ENCODE data around the gene NEK7. TPM values are rescaled to one million over a fixed set of nuclear protein-coding genes. Genes with fewer than 3 reads are reported as not detected.

NEK7 gene
- total RNA-seq, 4 donors from 2014 or later, result 123 to 219 (median 141) TPM

DNA sequence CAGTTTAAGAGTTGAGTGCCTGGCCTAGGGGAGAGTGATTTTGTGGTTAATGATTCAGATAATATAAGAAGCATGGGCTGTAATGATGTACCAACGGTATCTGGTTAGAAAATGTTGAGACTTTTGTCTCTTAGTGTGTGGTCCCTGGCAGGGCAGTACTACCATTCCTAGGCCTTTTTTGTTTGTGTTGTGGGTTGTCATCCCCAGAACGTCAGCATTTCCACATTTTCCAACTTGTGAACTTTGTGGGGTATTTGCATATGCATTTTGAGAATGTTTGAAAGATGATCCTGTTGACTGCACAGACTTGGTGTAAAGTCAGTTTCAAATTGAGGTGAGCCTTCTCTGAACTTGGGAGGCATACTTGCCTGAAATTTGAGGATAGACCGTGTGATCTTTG, 11.4 kb downstream of the NEK7 start:
- Histone ChIP-seq H3K27ac (no peak overlapping the region), H3K9me3 (no peaks in the 10 kb centered on the region), H3K36me3 (no peaks in the 10 kb centered on the region), H3K4me1 (peaks cover 0 to 79% (median 43%) of the 10 kb centered on the region in 4 donors), H3K4me3 (no peak overlapping the region), H3K27me3 (no peaks in the 10 kb centered on the region)
- TF ChIP-seq POLR2A (IDR thresholded peaks at IDR 0.05), result no peak
- TF ChIP-seq EP300 (IDR thresholded peaks at IDR 0.05), result no peak
- TF ChIP-seq, protein P1, sequence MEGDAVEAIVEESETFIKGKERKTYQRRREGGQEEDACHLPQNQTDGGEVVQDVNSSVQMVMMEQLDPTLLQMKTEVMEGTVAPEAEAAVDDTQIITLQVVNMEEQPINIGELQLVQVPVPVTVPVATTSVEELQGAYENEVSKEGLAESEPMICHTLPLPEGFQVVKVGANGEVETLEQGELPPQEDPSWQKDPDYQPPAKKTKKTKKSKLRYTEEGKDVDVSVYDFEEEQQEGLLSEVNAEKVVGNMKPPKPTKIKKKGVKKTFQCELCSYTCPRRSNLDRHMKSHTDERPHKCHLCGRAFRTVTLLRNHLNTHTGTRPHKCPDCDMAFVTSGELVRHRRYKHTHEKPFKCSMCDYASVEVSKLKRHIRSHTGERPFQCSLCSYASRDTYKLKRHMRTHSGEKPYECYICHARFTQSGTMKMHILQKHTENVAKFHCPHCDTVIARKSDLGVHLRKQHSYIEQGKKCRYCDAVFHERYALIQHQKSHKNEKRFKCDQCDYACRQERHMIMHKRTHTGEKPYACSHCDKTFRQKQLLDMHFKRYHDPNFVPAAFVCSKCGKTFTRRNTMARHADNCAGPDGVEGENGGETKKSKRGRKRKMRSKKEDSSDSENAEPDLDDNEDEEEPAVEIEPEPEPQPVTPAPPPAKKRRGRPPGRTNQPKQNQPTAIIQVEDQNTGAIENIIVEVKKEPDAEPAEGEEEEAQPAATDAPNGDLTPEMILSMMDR (IDR thresholded peaks at IDR 0.05), result no peak
- DNase-seq (ENCODE audit: low spot score in 2 of 2), result no peak
- 51 to 55% methylated on average over 3 of the region's 3 CpGs for WGBS, 2 donors

DNA sequence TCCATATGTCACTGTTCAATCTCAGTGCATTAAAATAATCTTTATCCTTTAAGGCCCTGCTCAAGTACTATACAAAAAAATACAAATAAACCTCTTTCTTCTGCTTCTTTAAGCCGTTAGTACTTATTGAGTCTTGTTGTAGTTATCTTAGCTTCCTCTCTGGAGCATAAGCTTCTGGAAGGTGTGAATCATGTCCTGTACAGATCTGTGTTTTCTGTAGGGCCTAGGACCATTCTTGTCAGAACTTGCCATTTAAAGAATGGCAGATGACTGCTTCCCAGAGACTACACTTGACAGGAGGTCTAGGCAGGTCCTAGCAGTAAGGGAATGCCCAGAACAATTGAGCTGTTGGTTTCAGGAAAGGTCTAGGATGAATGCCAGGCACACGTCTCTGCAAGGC, 12.9 kb downstream of the NEK7 start:
- peaks cover 0 to 92% (median 49%) of the 10 kb centered on the region in 4 donors for H3K4me1 ChIP-seq
- H3K36me3 ChIP-seq, result no peaks in the 10 kb centered on the region
- no peak for DNase-seq (ENCODE audit: low spot score in 2 of 2)
- H3K27me3 ChIP-seq, result no peaks in the 10 kb centered on the region
- H3K9me3 ChIP-seq, result no peaks in the 10 kb centered on the region
- H3K27ac ChIP-seq, result no peak overlapping the region
- TF ChIP-seq EP300 (IDR thresholded peaks at IDR 0.05) (no peak), POLR2A (IDR thresholded peaks at IDR 0.05) (no peak)
- TF ChIP-seq, protein P1 (IDR thresholded peaks at IDR 0.05), result no peak
- no peak overlapping the region for H3K4me3 ChIP-seq
- 69 to 72% methylated on average over 2 of the region's 2 CpGs for WGBS, 2 donors

DNA sequence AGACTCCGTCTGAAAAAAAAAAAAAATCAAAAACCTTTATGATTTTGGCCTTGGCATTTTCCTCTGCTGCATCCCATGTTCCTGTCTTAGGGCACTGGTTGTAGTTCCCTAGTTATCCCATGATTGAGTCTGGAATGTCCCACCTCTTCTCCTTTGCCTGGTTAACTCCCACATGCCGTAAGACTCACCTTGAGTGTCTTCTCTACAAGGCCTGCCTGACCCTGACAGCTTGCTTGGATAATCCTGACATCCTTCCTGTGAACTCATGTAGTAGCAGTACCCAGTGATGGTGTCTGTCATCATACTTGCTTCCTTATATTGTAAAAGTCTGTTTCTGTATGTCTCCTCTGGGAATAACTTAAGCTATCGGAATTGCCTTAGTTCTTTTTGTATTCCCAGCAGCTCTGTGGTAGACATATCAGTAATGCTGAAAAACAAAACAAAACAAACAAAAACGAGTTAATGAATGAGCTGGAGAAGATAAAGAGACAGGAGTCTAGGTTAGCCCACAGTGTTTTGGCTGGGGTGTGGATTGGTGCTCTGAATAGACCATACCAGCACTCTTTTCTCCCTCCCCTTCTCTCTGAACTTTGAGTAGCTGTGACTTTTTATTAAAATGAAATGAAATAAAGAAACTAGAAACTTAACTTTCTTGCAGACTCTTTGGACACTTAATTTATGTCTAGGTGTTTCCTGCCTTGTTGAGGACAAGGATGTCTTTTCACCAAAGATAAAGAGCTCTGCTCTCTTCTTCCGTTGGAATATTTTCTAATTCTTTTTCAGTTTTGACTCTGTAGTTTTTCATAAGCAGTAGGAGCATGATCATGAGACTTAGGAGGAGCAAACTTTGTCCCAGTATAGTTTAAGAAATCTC, 15.1 kb downstream of the NEK7 start:
- H3K4me1 ChIP-seq, result peaks cover 0 to 95% (median 49%) of the 10 kb centered on the region in 4 donors
- WGBS, 2 donors, result 62 to 63% methylated on average over 5 of the region's 5 CpGs
- TF ChIP-seq EP300 (IDR thresholded peaks at IDR 0.05), result no peak
- TF ChIP-seq POLR2A (IDR thresholded peaks at IDR 0.05), result no peak
- TF ChIP-seq, protein P1 (IDR thresholded peaks at IDR 0.05), result no peak
- no peak overlapping the region for H3K4me3 ChIP-seq
- no peaks in the 10 kb centered on the region for H3K27me3 ChIP-seq
- H3K27ac ChIP-seq, result no peak overlapping the region
- H3K9me3 ChIP-seq, result no peaks in the 10 kb centered on the region
- DNase-seq (ENCODE audit: low spot score in 2 of 2), result no peak
- H3K36me3 ChIP-seq, result no peaks in the 10 kb centered on the region

DNA sequence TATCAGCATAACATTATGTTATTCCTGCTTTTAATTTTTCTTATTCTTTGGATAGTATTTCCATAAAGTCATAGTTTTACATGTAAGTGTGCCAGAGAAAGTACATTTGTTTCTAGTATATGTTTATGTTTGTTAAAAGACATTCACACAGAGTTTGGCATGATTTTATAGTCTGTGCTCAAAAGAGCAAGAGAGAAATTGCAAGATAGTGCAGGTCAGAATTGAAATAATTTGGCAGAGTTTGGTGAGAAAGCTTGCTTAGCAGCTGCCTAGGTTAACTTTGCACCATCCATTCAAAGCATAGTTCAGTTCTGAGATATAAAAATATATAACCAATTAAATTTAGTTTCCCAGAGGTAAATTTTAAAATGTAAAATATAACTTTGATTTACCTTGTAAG, 17.0 kb downstream of the NEK7 start:
- H3K27me3 ChIP-seq, result no peaks in the 10 kb centered on the region
- no peak overlapping the region for H3K27ac ChIP-seq
- no peaks in the 10 kb centered on the region for H3K36me3 ChIP-seq
- TF ChIP-seq, protein P1 (IDR thresholded peaks at IDR 0.05), result no peak
- TF ChIP-seq POLR2A (IDR thresholded peaks at IDR 0.05) (no peak), EP300 (IDR thresholded peaks at IDR 0.05) (no peak)
- no peak overlapping the region for H3K4me3 ChIP-seq
- no peaks in the 10 kb centered on the region for H3K9me3 ChIP-seq
- H3K4me1 ChIP-seq, result peaks cover 0 to 93% (median 38%) of the 10 kb centered on the region in 4 donors
- DNase-seq (ENCODE audit: low spot score in 2 of 2), result no peak

DNA sequence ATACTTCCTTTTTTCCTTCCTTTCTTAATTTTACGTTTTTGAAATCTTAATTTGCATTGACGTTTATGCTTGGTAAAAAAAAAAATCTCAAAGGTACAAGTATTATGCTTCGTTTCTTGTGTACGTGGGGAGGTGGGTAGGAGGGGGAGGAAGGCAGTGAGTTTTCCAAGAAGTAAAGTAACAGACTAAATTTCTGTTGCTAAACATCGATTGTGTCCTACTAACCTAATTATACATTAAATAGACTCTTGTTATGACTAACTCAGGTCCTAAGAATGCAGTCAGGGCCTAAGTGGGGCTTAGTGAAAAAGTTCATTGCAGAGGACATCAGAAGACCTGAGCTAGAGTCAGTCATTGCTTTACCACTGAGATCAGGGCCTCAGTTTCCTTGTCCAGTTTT, 17.5 kb downstream of the NEK7 start:
- H3K27me3 ChIP-seq, result no peaks in the 10 kb centered on the region
- no peak overlapping the region for H3K27ac ChIP-seq
- TF ChIP-seq POLR2A (IDR thresholded peaks at IDR 0.05) (no peak), EP300 (IDR thresholded peaks at IDR 0.05) (no peak)
- TF ChIP-seq, protein P1 (IDR thresholded peaks at IDR 0.05), result no peak
- H3K9me3 ChIP-seq, result no peaks in the 10 kb centered on the region
- peaks cover 0 to 93% (median 36%) of the 10 kb centered on the region in 4 donors for H3K4me1 ChIP-seq
- no peak for DNase-seq (ENCODE audit: low spot score in 2 of 2)
- 58 to 60% methylated on average over 5 of the region's 5 CpGs for WGBS, 2 donors
- no peaks in the 10 kb centered on the region for H3K36me3 ChIP-seq
- H3K4me3 ChIP-seq, result no peak overlapping the region

Measured in tibial nerve (tissue), 4 donors.